Hepatocyte (in vitro differentiated cells): ENCODE results near the gene HIVEP1.

Source experiments
- CTCF ChIP-seq: fragments of 200-600 bp; sonication (generic); IDR thresholded peaks from 2 replicates; pipeline ENCODE4 v1.5.1; 2016; ENCODE audit warnings: antibody characterized with exemption, mild to moderate bottlenecking; ENCODE audit not compliant: poor library complexity
- EZH2phosphoT487 ChIP-seq: fragments of 200-600 bp; sonication (generic); IDR thresholded peaks from one replicate; pipeline ENCODE4 v1.6.1; 2018; ENCODE audit warnings: antibody characterized with exemption, mild to moderate bottlenecking, low read depth, moderate library complexity; ENCODE audit not compliant: unreplicated experiment, severe bottlenecking

- no peak for TF ChIP-seq CTCF
- TF ChIP-seq EZH2phosphoT487: no peak
These were observed 8.2 kb downstream of the HIVEP1 start for GRCh38 chr6:12020187-12020791.
